A549 (cell line): ENCODE data around the gene FRY. TPM values are rescaled to one million over a fixed set of nuclear protein-coding genes. Genes with fewer than 3 reads are reported as not detected.

ENCODE experiments used
- ATAC-seq, 2 experiments: fragments of 200-7000 bp in 1 of 2; fragments of >200 bp in 1 of 2; cut with Nextera tagmentation in 1 of 2; cut with Tn5 transposase in 1 of 2; 3 replicates each; pipeline versions ENCODE4 v1.8.0 to v1.9.1; 2018 to 2020; ENCODE audit warnings: mild to moderate bottlenecking in 1 of 2, moderate library complexity in 1 of 2
- CTCF ChIA-PET: fragments of 300-600 bp; sonication (Branson Sonifier 250); formaldehyde crosslinking; extraction: SDS; loops from one replicate; lab custom pipeline; 2021; ENCODE audit warnings: antibody characterized with exemption, inconsistent platforms; lab: Yijun Ruan, JAX
- POLR2A ChIA-PET: fragments of 350-600 bp; formaldehyde crosslinking; extraction: SDS; loops from one replicate; lab custom pipeline; 2021; ENCODE audit warnings: antibody characterized with exemption, inconsistent platforms; lab: Yijun Ruan, JAX
- DNase-seq, 2 experiments: peaks; one replicate each; pipeline versions ENCODE4 v3.0.0 to v3.0.0-alpha.2; 2011 to 2016; ENCODE audit warnings: low read depth in 1 of 2, low spot score in 1 of 2
- FAIRE-seq: peaks from 2 replicates; lab custom pipeline; 2011; peaks lifted over from hg19 to GRCh38; lab: Jason Lieb, UNC
- H3K27ac ChIP-seq, 2 experiments: fragments of >200 bp; sonication (Bioruptor Twin); formaldehyde crosslinking; 3 replicates each; pipeline ENCODE4 v1.5.1; 2016 to 2017
- H3K4me1 ChIP-seq: fragments of >200 bp; sonication (Bioruptor Twin); formaldehyde crosslinking; 3 replicates; pipeline ENCODE4 v1.6.1; 2016
- H3K4me2 ChIP-seq: fragments of >200 bp; sonication (Bioruptor Twin); formaldehyde crosslinking; 3 replicates; pipeline ENCODE4 v1.6.1; 2016
- H3K4me3 ChIP-seq: fragments of >200 bp; sonication (Bioruptor Twin); formaldehyde crosslinking; 3 replicates; pipeline ENCODE4 v1.5.1; 2016
- H3K9me3 ChIP-seq: fragments of >200 bp; sonication (Bioruptor Twin); formaldehyde crosslinking; 3 replicates; pipeline ENCODE4 v1.6.1; 2016
- CBX2 ChIP-seq: fragments of 200-600 bp; sonication (generic); IDR thresholded peaks from 2 replicates; pipeline ENCODE4 v1.6.1; 2016; ENCODE audit warnings: low read depth, mild to moderate bottlenecking, borderline replicate concordance
- CBX8 ChIP-seq: fragments of 200-600 bp; sonication (generic); IDR thresholded peaks from 2 replicates; pipeline ENCODE4 v1.6.1; 2016
- CEBPB ChIP-seq, 2 experiments: fragments of >200 bp in 1 of 2; sonication (Bioruptor Twin) in 1 of 2; formaldehyde crosslinking in 1 of 2; IDR thresholded peaks; 2 replicates each; pipeline ENCODE4 v1.6.1; 2012 to 2016
- CHD2 ChIP-seq: fragments of 150-350 bp; IDR thresholded peaks from 2 replicates; pipeline ENCODE4 v1.6.1; 2014; ENCODE audit warnings: low read length; ENCODE audit not compliant: partially characterized antibody
- FOSB ChIP-seq: fragments of 250-450 bp; sonication (Bioruptor Pico); IDR thresholded peaks from 2 replicates; pipeline ENCODE4 v1.5.0; 2020; ENCODE audit warnings: mild to moderate bottlenecking, moderate library complexity
- FOSL2 ChIP-seq, 2 experiments: fragments of 450-650 bp in 1 of 2; fragments of >200 bp in 1 of 2; sonication (Bioruptor Twin) in 1 of 2; formaldehyde crosslinking; IDR thresholded peaks; 2 replicates each; pipeline versions ENCODE4 v1.5.0 to v1.6.1; 2016 to 2020; ENCODE audit warnings: mild to moderate bottlenecking in 1 of 2, moderate library complexity in 1 of 2
- FOXS1 ChIP-seq: fragments of 250-450 bp; sonication (Bioruptor Pico); IDR thresholded peaks from 2 replicates; pipeline ENCODE4 v1.5.0; 2020; ENCODE audit warnings: mild to moderate bottlenecking, moderate library complexity
- HDAC2 ChIP-seq: fragments of 200-600 bp; sonication (generic); IDR thresholded peaks from 2 replicates; pipeline ENCODE4 v1.6.1; 2016
- JUN ChIP-seq, 2 experiments: fragments of >200 bp; sonication (Bioruptor Twin); formaldehyde crosslinking; IDR thresholded peaks; 2 replicates in 1 of 2; 3 replicates in 1 of 2; pipeline ENCODE4 v1.6.1; 2016 to 2017
- KDM1A ChIP-seq: fragments of 200-600 bp; sonication (generic); IDR thresholded peaks from 2 replicates; pipeline ENCODE4 v1.6.1; 2016; ENCODE audit warnings: low read depth, mild to moderate bottlenecking
- MAZ ChIP-seq: fragments of 150-350 bp; IDR thresholded peaks from 2 replicates; pipeline ENCODE4 v1.6.1; 2014; ENCODE audit warnings: antibody characterized with exemption, low read depth, low read length, borderline replicate concordance
- NFE2L2 ChIP-seq: fragments of 150-350 bp; conservative IDR thresholded peaks from 2 replicates; pipeline ENCODE4 v1.6.1; 2014; ENCODE audit warnings: low read length
- NPAS2 ChIP-seq: fragments of 250-450 bp; sonication (Bioruptor Pico); IDR thresholded peaks from 2 replicates; pipeline ENCODE4 v1.8.0; 2022; ENCODE audit warnings: mild to moderate bottlenecking, moderate library complexity, borderline replicate concordance
- PHF8 ChIP-seq: fragments of 200-600 bp; sonication (generic); IDR thresholded peaks from 2 replicates; pipeline ENCODE4 v1.6.1; 2016; ENCODE audit warnings: low read depth, mild to moderate bottlenecking, antibody characterized with exemption, moderate library complexity, borderline replicate concordance
- POLR2A ChIP-seq: IDR thresholded peaks from 2 replicates; pipeline ENCODE4 v1.6.1; 2012; ENCODE audit warnings: mild to moderate bottlenecking, low read length
- RAD21 ChIP-seq, 2 experiments: fragments of >200 bp in 1 of 2; sonication (Bioruptor Twin) in 1 of 2; formaldehyde crosslinking in 1 of 2; IDR thresholded peaks in 1 of 2; conservative IDR thresholded peaks in 1 of 2; 2 replicates in 1 of 2; 3 replicates in 1 of 2; pipeline ENCODE4 v1.6.1; 2012 to 2018; ENCODE audit warnings: inconsistent platforms in 1 of 2
- RNF2 ChIP-seq: fragments of 200-600 bp; sonication (generic); IDR thresholded peaks from 2 replicates; pipeline ENCODE4 v1.6.1; 2016; ENCODE audit warnings: low read depth, mild to moderate bottlenecking, antibody characterized with exemption, moderate library complexity, borderline replicate concordance
- SMC3 ChIP-seq: fragments of >200 bp; sonication (Bioruptor Twin); formaldehyde crosslinking; IDR thresholded peaks from 3 replicates; pipeline ENCODE4 v1.6.1; 2018; ENCODE audit warnings: inconsistent platforms
- SREBF2 ChIP-seq: fragments of 450-650 bp; IDR thresholded peaks from 2 replicates; pipeline ENCODE4 v1.6.1; 2014; ENCODE audit warnings: mild to moderate bottlenecking, moderate library complexity
- TFCP2L1 ChIP-seq: fragments of 250-450 bp; sonication (Bioruptor Pico); IDR thresholded peaks from 2 replicates; pipeline ENCODE4 v1.5.0; 2021; ENCODE audit warnings: mild to moderate bottlenecking
- TP53 ChIP-seq: fragments of 250-450 bp; sonication (Bioruptor Pico); IDR thresholded peaks from 2 replicates; pipeline ENCODE4 v1.5.0; 2021; ENCODE audit warnings: mild to moderate bottlenecking, moderate library complexity
- ZFP36 ChIP-seq: fragments of 450-650 bp; IDR thresholded peaks from 2 replicates; pipeline ENCODE4 v1.6.1; 2014; ENCODE audit warnings: borderline replicate concordance; ENCODE audit not compliant: partially characterized antibody
- ZSCAN20 ChIP-seq: fragments of 250-450 bp; sonication (Bioruptor Pico); IDR thresholded peaks from 2 replicates; pipeline ENCODE4 v1.8.0; 2022; ENCODE audit warnings: mild to moderate bottlenecking, moderate library complexity
- WGBS: methylation state at CpG from one replicate; pipeline ENCODE4 v1.1.6; 2017; ENCODE audit errors: missing lambda C conversion rate; 5-methylcytosine and 5-hydroxymethylcytosine counted together
- polyA plus RNA-seq, 4 experiments: library from polyadenylated mRNA; depleted of rRNA in 3 of 4; stranded (reverse); fragments of >200 nt; fragmentation: RNase III in 1 of 4; extraction: RNeasy Plus Mini Kit Qiagen cat#74134 plus additional on column Dnase treatment in 1 of 4; gene quantifications; 2 replicates in 3 of 4; 3 replicates in 1 of 4; pipeline ENCODE4 v1.2.3, GENCODE V29; 2011 to 2017
- TF ChIP-seq, protein P1 (sequence below): fragments of 450-650 bp; IDR thresholded peaks from 2 replicates; pipeline ENCODE4 v1.6.1; 2014; ENCODE audit warnings: antibody characterized with exemption
- TF ChIP-seq, protein P2 (sequence below): IDR thresholded peaks from 2 replicates; pipeline ENCODE4 v1.6.1; 2012; ENCODE audit warnings: low read depth, borderline replicate concordance
- TF ChIP-seq, protein P3 (sequence below): IDR thresholded peaks from 2 replicates; pipeline ENCODE4 v1.6.1; 2012
- TF ChIP-seq, protein P4 (sequence below): IDR thresholded peaks from 2 replicates; pipeline ENCODE4 v1.6.1; 2012
- TF ChIP-seq, protein P5 (sequence below): fragments of 250-450 bp; sonication (Bioruptor Pico); IDR thresholded peaks from 2 replicates; pipeline ENCODE4 v1.5.0; 2020; ENCODE audit warnings: low read depth, mild to moderate bottlenecking, moderate library complexity
- TF ChIP-seq, protein P6 (sequence below): fragments of 250-450 bp; sonication (Bioruptor Pico); IDR thresholded peaks from 2 replicates; pipeline ENCODE4 v1.5.0; 2021; ENCODE audit warnings: mild to moderate bottlenecking, moderate library complexity, borderline replicate concordance

FRY gene
- polyA plus RNA-seq, 2 of the 4 experiments (the other 2 are of a cell fraction), result 0.08 to 0.26 TPM

DNA sequence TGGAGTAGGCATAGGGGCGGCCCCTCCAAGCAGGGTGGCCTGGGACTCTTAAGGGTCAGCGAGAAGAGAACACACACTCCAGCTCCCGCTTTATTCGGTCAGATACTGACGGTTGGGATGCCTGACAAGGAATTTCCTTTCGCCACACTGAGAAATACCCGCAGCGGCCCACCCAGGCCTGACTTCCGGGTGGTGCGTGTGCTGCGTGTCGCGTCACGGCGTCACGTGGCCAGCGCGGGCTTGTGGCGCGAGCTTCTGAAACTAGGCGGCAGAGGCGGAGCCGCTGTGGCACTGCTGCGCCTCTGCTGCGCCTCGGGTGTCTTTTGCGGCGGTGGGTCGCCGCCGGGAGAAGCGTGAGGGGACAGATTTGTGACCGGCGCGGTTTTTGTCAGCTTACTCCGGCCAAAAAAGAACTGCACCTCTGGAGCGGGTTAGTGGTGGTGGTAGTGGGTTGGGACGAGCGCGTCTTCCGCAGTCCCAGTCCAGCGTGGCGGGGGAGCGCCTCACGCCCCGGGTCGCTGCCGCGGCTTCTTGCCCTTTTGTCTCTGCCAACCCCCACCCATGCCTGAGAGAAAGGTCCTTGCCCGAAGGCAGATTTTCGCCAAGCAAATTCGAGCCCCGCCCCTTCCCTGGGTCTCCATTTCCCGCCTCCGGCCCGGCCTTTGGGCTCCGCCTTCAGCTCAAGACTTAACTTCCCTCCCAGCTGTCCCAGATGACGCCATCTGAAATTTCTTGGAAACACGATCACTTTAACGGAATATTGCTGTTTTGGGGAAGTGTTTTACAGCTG, 283.9 kb downstream of the FRY start, which contains the start of the genes BRCA2 and ZAR1L:
BRCA2 (plus strand) TSS at position 271 of the 790 bp plus-strand sequence. CDS start 953 bp downstream, outside the sequence.
ZAR1L (minus strand) TSS at position 126 of the 790 bp plus-strand sequence. CDS start 3,438 bp downstream, outside the sequence.
- peaks cover 6% of the 10 kb centered on the region; the same call in 1 of the 3 replicates for H3K4me1 ChIP-seq
- DNase-seq (peak; percentile 46 to 88), ATAC-seq (peak; percentile 97 to 98), FAIRE-seq (no peak)
- H3K4me2 ChIP-seq, result peak within 1 kb of the TSS; percentile 96
- H3K27ac ChIP-seq, result peak within 1 kb of the TSS; percentile 86 to 93
- ChIA-PET CTCF (interaction anchor here (0.7 to 1.5 kb wide), 5 partner anchors 15 to 406 kb away, joined by 3 to 6 read pairs (median 3); no protein-coding TSS in a partner anchor), POLR2A (interaction anchor here (0.7 to 1.0 kb wide), 2 partner anchors 8 to 68 kb away, joined by 3 read pairs; no protein-coding TSS in a partner anchor)
- WGBS, result 1% methylated on average over 34 of the region's 60 CpGs
- no peaks in the 10 kb centered on the region for H3K9me3 ChIP-seq
- TF ChIP-seq, protein P1, sequence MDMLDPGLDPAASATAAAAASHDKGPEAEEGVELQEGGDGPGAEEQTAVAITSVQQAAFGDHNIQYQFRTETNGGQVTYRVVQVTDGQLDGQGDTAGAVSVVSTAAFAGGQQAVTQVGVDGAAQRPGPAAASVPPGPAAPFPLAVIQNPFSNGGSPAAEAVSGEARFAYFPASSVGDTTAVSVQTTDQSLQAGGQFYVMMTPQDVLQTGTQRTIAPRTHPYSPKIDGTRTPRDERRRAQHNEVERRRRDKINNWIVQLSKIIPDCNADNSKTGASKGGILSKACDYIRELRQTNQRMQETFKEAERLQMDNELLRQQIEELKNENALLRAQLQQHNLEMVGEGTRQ, result peak; percentile 93
- TF ChIP-seq RNF2 (no peak), RAD21 (conservative IDR thresholded peaks at IDR 0.05 in 1 of 2, IDR thresholded peaks at IDR 0.05 in 1 of 2) (no peak), JUN (IDR thresholded peaks at IDR 0.05) (peak; percentile 22 to 71; a peak in 3 of 5 replicates), SREBF2 (no peak), POLR2A (peak; percentile 56), NPAS2 (peak; percentile 40; the same call in 1 of the 2 replicates), HDAC2 (peak; percentile 31; the same call in 1 of the 2 replicates), PHF8 (peak; percentile 48; the same call in 1 of the 2 replicates), FOXS1 (CRISPR knock-in tag) (no peak)
- TF ChIP-seq, protein P2, sequence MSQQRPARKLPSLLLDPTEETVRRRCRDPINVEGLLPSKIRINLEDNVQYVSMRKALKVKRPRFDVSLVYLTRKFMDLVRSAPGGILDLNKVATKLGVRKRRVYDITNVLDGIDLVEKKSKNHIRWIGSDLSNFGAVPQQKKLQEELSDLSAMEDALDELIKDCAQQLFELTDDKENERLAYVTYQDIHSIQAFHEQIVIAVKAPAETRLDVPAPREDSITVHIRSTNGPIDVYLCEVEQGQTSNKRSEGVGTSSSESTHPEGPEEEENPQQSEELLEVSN, result peak; percentile 63
- TF ChIP-seq, protein P3, sequence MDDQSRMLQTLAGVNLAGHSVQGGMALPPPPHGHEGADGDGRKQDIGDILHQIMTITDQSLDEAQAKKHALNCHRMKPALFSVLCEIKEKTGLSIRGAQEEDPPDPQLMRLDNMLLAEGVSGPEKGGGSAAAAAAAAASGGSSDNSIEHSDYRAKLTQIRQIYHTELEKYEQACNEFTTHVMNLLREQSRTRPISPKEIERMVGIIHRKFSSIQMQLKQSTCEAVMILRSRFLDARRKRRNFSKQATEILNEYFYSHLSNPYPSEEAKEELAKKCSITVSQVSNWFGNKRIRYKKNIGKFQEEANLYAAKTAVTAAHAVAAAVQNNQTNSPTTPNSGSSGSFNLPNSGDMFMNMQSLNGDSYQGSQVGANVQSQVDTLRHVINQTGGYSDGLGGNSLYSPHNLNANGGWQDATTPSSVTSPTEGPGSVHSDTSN, result 0 out of 2 replicates have a peak, but pooled peaks have one; percentile 30
- TF ChIP-seq, protein P4, sequence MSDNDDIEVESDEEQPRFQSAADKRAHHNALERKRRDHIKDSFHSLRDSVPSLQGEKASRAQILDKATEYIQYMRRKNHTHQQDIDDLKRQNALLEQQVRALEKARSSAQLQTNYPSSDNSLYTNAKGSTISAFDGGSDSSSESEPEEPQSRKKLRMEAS, result peak; percentile 86
- peak within 1 kb of the TSS; percentile 78 for H3K4me3 ChIP-seq

DNA sequence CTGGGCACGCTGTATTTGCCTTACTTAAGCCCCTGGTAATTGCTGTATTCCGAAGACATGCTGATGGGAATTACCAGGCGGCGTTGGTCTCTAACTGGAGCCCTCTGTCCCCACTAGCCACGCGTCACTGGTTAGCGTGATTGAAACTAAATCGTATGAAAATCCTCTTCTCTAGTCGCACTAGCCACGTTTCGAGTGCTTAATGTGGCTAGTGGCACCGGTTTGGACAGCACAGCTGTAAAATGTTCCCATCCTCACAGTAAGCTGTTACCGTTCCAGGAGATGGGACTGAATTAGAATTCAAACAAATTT, 284.4 kb downstream of the FRY start:
- Histone ChIP-seq H3K9me3 (no peaks in the 10 kb centered on the region), H3K4me2 (peak overlapping the region; percentile 96), H3K4me3 (peak overlapping the region; percentile 78), H3K4me1 (peaks cover 6% of the 10 kb centered on the region; the same call in 1 of the 3 replicates), H3K27ac (peak overlapping the region; percentile 86 to 93)
- DNase-seq, result no peak
- ChIA-PET POLR2A (no interaction called here), CTCF (interaction anchor here (0.9 to 1.3 kb wide), 2 partner anchors 15 to 151 kb away, joined by 3 to 6 read pairs; no protein-coding TSS in a partner anchor)
- TF ChIP-seq MAZ (no peak), ZFP36 (no peak), RNF2 (no peak), TFCP2L1 (CRISPR knock-in tag) (no peak), CBX2 (no peak), CEBPB (IDR thresholded peaks at IDR 0.05) (no peak), KDM1A (no peak), ZSCAN20 (CRISPR knock-in tag) (no peak), CHD2 (no peak), TP53 (CRISPR knock-in tag) (no peak), NFE2L2 (no peak), SMC3 (no peak), FOSL2 (IDR thresholded peaks at IDR 0.05) (no peak), FOSL2 (CRISPR knock-in tag; IDR thresholded peaks at IDR 0.05) (no peak), FOSB (no peak), SREBF2 (no peak), CBX8 (no peak)
- TF ChIP-seq, protein P3, result no peak
- TF ChIP-seq, protein P5, sequence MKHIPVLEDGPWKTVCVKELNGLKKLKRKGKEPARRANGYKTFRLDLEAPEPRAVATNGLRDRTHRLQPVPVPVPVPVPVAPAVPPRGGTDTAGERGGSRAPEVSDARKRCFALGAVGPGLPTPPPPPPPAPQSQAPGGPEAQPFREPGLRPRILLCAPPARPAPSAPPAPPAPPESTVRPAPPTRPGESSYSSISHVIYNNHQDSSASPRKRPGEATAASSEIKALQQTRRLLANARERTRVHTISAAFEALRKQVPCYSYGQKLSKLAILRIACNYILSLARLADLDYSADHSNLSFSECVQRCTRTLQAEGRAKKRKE, result no peak
- TF ChIP-seq, protein P6, sequence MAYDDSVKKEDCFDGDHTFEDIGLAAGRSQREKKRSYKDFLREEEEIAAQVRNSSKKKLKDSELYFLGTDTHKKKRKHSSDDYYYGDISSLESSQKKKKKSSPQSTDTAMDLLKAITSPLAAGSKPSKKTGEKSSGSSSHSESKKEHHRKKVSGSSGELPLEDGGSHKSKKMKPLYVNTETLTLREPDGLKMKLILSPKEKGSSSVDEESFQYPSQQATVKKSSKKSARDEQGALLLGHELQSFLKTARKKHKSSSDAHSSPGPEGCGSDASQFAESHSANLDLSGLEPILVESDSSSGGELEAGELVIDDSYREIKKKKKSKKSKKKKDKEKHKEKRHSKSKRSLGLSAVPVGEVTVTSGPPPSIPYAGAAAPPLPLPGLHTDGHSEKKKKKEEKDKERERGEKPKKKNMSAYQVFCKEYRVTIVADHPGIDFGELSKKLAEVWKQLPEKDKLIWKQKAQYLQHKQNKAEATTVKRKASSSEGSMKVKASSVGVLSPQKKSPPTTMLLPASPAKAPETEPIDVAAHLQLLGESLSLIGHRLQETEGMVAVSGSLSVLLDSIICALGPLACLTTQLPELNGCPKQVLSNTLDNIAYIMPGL (CRISPR knock-in tag), result no peak
- peak; percentile 67 to 69 for ATAC-seq
- WGBS, result 2% methylated on average over 11 of the region's 13 CpGs
- FAIRE-seq, result no peak
